A549 (cell line): ENCODE measurements around the gene LIMS3.
"Not testable (repeated sequence)": the region's sequence is repeated elsewhere in the genome, so short reads cannot be mapped to it uniquely, and the experiment has no call there.

Source experiments
- EP300 ChIP-seq, 2 experiments: fragments of >200 bp; sonication (Bioruptor Twin); formaldehyde crosslinking; IDR thresholded peaks; 2 replicates in 1 of 2; 3 replicates in 1 of 2; pipeline ENCODE4 v1.6.1; 2016 to 2017
- MAZ ChIP-seq: fragments of 150-350 bp; IDR thresholded peaks from 2 replicates; pipeline ENCODE4 v1.6.1; 2014; ENCODE audit warnings: antibody characterized with exemption, low read depth, low read length, borderline replicate concordance
- POLR2A ChIP-seq: IDR thresholded peaks from 2 replicates; pipeline ENCODE4 v1.6.1; 2012; ENCODE audit warnings: mild to moderate bottlenecking, low read length
- RFX5 ChIP-seq: fragments of 450-650 bp; IDR thresholded peaks from 2 replicates; pipeline ENCODE4 v1.7.1; 2014; ENCODE audit warnings: antibody characterized with exemption, mild to moderate bottlenecking, moderate library complexity
- SREBF2 ChIP-seq: fragments of 450-650 bp; IDR thresholded peaks from 2 replicates; pipeline ENCODE4 v1.6.1; 2014; ENCODE audit warnings: mild to moderate bottlenecking, moderate library complexity
- TF ChIP-seq, protein P1 (sequence below): fragments of 150-350 bp; IDR thresholded peaks from 2 replicates; pipeline ENCODE4 v1.6.1; 2014; ENCODE audit warnings: low read depth, mild to moderate bottlenecking, low read length
- TF ChIP-seq, protein P2 (sequence below): fragments of >200 bp; sonication (Bioruptor Twin); formaldehyde crosslinking; IDR thresholded peaks from 3 replicates; pipeline ENCODE4 v1.5.1; 2016

DNA sequence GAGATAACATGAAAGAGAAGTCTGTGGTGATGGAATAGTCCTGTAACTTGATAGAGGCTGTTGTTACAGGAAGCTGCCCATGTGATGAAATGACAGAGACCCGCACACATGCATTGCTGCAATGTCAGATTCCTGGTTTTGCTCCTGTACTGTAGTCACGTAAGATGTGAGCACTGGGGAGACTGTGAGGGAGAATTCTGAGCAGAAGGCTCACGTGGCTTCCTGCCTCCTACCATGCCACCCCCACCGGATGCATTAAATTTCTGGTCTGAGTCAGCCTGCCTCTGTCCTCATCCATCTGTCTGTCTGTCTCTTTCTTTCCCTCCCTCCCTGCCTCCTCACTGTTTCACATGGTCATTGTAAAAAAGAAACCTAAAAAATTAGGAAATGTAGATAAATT, 2.3 kb upstream of the LIMS3 start:
- not testable (repeated sequence) for TF ChIP-seq MAZ; EP300 (IDR thresholded peaks at IDR 0.05); SREBF2; POLR2A; RFX5
- TF ChIP-seq, protein P1, sequence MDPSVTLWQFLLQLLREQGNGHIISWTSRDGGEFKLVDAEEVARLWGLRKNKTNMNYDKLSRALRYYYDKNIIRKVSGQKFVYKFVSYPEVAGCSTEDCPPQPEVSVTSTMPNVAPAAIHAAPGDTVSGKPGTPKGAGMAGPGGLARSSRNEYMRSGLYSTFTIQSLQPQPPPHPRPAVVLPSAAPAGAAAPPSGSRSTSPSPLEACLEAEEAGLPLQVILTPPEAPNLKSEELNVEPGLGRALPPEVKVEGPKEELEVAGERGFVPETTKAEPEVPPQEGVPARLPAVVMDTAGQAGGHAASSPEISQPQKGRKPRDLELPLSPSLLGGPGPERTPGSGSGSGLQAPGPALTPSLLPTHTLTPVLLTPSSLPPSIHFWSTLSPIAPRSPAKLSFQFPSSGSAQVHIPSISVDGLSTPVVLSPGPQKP = not testable (repeated sequence)
- TF ChIP-seq, protein P2, sequence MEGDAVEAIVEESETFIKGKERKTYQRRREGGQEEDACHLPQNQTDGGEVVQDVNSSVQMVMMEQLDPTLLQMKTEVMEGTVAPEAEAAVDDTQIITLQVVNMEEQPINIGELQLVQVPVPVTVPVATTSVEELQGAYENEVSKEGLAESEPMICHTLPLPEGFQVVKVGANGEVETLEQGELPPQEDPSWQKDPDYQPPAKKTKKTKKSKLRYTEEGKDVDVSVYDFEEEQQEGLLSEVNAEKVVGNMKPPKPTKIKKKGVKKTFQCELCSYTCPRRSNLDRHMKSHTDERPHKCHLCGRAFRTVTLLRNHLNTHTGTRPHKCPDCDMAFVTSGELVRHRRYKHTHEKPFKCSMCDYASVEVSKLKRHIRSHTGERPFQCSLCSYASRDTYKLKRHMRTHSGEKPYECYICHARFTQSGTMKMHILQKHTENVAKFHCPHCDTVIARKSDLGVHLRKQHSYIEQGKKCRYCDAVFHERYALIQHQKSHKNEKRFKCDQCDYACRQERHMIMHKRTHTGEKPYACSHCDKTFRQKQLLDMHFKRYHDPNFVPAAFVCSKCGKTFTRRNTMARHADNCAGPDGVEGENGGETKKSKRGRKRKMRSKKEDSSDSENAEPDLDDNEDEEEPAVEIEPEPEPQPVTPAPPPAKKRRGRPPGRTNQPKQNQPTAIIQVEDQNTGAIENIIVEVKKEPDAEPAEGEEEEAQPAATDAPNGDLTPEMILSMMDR = not testable (repeated sequence)
